ENCODE data around the gene MAPKBP1. TPM values are rescaled to one million over a fixed set of nuclear protein-coding genes. Genes with fewer than 3 reads are reported as not detected.
"Not testable (repeated sequence)": the region's sequence is repeated elsewhere in the genome, so short reads cannot be mapped to it uniquely, and the experiment has no call there.

Gene MAPKBP1
- total RNA-seq: 10 to 100 TPM; 12.2 to 15.2 TPM
- long read RNA-seq, partial matches to known transcripts: 1 of 4 reads
- long read RNA-seq, other reads (novel, unspliced or antisense): 3 of 4 reads

- ATAC-seq (peak; percentile 94), DNase-seq (peak; percentile 98 to 99)
- intact Hi-C loops (cut with DNase I, micrococcal nuclease): loop anchor here in 1 of 2 donors (5.0 kb wide), 1 partner anchor 38 kb away; no protein-coding TSS in a partner anchor
These were observed at the start of gene MAPKBP1 for GRCh38 chr15:41774062-41774881. Gene MAPKBP1 (plus strand): TSS chr15:41774484. CDS start chr15:41775276, 792 bp downstream.

- no peak for ATAC-seq
- DNase-seq: no peak
- intact Hi-C loops (cut with DNase I, micrococcal nuclease): no loop called here
These were observed 47.1 kb upstream of the MAPKBP1 start for GRCh38 chr15:41727143-41727542.

DNA sequence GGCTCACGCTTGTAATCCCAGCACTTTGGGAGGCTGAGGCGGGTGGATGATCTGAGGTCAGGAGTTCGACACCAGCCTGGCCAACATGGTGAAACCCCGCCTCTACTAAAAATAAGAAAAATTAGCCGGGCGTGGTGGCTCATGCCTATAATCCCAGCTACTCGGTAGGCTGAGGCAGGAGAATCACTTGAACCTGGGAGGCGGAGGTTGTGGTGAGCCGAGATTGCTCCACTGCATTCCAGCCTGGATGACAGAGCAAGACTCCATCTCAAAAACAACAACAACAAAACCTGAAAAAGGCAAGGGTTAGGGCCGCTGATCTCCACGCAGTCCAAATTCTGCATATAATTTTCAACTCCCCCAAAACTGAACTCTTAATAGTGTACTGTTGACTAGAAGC, 46.2 kb upstream of the MAPKBP1 start:
- ATAC-seq; intact Hi-C loops (cut with DNase I, micrococcal nuclease): not testable (repeated sequence)

GRCh38 chr15:41730543-41730942, 43.7 kb upstream of the MAPKBP1 start:
- ATAC-seq (no peak), DNase-seq (no peak)
- intact Hi-C loops (cut with DNase I, micrococcal nuclease): no loop called here

More for the DNA sequence above, 46.2 kb upstream of the MAPKBP1 start:
- not testable (repeated sequence) for DNase-seq

DNA sequence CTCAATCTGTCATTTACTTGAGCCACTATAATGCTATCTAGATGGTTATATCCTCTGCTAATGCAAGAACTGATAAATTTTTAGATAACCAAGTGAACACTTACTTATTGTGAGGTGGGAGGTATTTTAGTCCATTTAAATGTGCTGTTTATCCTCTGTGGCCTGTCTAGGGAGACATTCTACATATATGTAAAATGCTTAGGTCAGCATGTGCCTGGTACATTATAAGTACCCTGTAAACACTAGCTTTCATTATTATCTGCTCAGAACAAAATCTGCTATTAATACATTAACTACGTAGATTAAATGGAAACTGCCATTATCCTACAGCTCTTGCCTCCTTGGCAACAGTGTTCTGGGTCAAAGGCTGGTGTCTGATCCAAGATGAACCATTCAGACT, 41.8 kb upstream of the MAPKBP1 start:
- intact Hi-C loops (cut with DNase I, micrococcal nuclease): no loop called here
- ATAC-seq: no peak
- DNase-seq: no peak

DNA sequence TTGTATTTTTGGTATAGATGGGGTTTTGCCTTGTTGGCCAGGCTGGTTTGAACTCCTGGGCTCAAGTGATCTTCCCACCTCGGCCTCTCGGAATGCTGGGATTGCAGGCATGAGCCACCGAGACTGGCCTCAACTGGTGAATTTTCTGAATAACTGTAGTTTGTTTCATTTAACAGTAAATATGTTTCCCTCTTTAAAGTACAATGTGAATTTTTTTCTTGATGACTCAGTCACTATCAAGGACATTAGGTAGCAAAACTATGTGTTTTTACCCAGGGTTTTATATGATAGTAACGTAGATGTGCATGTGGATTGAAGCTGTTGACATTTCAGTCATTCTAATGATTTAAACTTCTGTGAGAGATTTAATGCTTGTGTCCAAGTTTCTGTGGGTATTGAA, 40.2 kb upstream of the MAPKBP1 start:
- DNase-seq: no peak
- no peak for ATAC-seq
- intact Hi-C loops (cut with DNase I, micrococcal nuclease): no loop called here

GRCh38 chr15:41735046-41735445, 39.2 kb upstream of the MAPKBP1 start:
- ATAC-seq (no peak), DNase-seq (no peak)
- intact Hi-C loops (cut with DNase I, micrococcal nuclease): no loop called here

GRCh38 chr15:41735492-41735891, 38.8 kb upstream of the MAPKBP1 start:
- DNase-seq; ATAC-seq; intact Hi-C loops (cut with DNase I, micrococcal nuclease): not testable (repeated sequence)

DNA sequence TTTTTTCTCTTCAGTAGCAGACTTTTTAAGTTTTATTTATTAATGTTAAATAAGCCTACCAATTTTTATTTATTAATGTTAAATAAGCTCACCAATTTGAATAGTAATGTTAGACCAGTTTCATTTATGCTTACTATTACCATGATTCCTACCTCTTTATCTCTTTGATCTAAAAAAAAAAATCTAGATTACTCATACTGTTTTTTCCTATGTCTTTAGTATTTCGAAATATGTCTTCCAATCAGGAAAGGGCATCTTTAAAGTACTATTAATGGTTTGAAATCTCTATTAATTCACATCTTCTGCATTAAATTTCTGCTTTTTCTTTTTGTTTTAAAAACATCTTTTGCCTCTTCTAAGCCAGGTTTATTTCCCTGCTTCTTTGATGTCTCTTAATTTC, 27.5 kb upstream of the MAPKBP1 start:
- ATAC-seq: no peak
- intact Hi-C loops (cut with DNase I, micrococcal nuclease): no loop called here
- DNase-seq: no peak

GRCh38 chr15:41756198-41756597, 18.1 kb upstream of the MAPKBP1 start:
- intact Hi-C loops (cut with DNase I, micrococcal nuclease): no loop called here
- no peak for DNase-seq
- ATAC-seq: no peak

DNA sequence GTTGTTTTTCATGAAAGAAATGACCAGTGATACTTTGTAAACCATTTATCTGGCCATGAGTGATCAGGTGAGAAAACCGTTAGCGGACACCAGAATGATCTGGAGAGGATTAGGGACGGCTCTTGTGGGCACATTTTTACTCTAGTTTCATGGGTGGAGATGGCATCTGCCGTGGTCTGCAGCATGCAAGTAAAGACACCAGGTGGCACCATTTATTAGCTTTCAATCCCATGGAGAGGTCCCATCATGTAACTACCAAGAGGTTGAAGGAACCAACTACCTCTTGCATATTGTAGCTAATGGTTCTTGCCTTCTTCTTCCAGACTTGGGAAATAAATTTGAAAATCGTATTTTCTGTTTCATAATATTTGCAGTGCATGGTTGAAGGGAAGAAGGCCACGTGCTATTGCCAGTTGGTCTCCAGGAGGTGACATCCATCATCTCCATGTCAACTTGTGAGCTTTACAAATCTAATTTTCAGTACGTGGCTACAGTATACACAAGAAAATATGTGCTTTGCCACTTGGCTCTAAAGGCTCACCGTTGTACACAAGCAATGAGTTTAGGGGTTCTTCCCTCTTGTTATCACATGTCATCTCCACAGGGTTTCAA, 1.5 kb upstream of the MAPKBP1 start:
- DNase-seq (peak; percentile 36 to 40), ATAC-seq (peak; percentile 40)
- intact Hi-C loops (cut with DNase I, micrococcal nuclease): loop anchor here in 1 of 2 donors (5.0 kb wide), 1 partner anchor 39 kb away; no protein-coding TSS in a partner anchor

GRCh38 chr15:41773332-41773728, 954 bp upstream of the MAPKBP1 start:
- intact Hi-C loops (cut with DNase I, micrococcal nuclease): loop anchor here in 1 of 2 donors (5.0 kb wide), 1 partner anchor 39 kb away; no protein-coding TSS in a partner anchor
- no peak for ATAC-seq
- no peak for DNase-seq

GRCh38 chr15:41773729-41774061, 589 bp upstream of the MAPKBP1 start:
- ATAC-seq: peak; percentile 8
- intact Hi-C loops (cut with DNase I, micrococcal nuclease): loop anchor here in 1 of 2 donors (5.0 kb wide), 1 partner anchor 39 kb away; no protein-coding TSS in a partner anchor

DNA sequence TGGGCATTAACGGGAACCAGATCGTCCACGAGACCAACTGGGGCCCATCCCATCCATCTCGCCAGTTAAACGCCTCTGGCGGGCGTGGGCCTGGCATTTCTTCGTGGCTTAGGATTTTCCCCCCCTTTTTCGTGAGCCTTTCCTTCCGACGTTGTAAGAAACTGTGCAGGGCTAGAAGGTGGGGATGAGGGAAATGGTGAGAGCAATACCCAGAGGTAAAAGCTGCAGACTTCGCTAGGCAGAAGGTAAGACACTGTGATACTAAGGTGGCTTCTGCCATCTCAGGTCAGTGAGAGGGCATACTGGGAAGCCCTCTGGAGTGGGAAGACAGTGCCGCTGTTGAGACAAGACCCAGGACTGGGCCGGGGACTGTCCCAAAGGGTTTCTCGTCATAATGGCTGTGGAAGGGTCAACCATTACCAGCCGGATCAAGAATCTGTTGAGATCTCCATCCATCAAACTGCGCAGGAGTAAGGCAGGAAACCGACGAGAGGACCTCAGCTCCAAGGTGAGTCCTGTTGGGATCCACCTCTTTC, 666 bp downstream of the MAPKBP1 start:
- intact Hi-C loops (cut with DNase I, micrococcal nuclease): loop anchor here in 1 of 2 donors (5.0 kb wide), 1 partner anchor 37 kb away; no protein-coding TSS in a partner anchor
- ATAC-seq: peak; percentile 15
- DNase-seq: peak in 1 of 2 donors; percentile 12

More at GRCh38 chr15:41773729-41774061, 589 bp upstream of the MAPKBP1 start:
- DNase-seq: no peak

GRCh38 chr15:41775651-41776050, 1.4 kb downstream of the MAPKBP1 start:
- ATAC-seq: no peak
- no peak for DNase-seq
- intact Hi-C loops (cut with DNase I, micrococcal nuclease): no loop called here

DNA sequence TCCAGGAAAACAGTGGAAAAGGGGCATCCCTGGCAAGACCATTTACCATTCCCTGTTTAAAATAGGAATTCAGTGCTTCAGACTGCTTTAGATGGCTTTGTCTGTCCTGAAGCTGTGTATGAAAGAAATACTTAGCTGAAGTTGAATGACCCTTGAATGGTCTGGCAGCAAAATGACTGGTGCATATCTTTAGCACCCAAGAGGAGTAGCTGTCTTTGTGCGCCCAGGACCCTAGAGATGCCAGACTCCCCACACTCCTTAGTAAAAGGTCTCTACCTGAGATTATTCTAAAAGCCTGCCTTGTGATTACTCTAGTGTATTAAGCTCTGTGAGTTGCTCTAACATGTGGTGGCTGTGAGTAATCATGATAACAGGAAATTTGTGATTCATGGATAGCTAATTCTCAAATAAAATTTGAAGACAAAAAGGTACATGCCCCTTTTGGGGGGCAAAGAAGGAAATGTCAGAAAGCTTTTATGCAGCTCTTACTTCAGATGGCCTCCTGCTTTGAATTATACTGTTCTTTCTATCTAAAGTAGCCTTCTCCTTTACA, 3.2 kb downstream of the MAPKBP1 start:
- intact Hi-C loops (cut with DNase I, micrococcal nuclease): no loop called here
- ATAC-seq (no peak), DNase-seq (no peak)

DNA sequence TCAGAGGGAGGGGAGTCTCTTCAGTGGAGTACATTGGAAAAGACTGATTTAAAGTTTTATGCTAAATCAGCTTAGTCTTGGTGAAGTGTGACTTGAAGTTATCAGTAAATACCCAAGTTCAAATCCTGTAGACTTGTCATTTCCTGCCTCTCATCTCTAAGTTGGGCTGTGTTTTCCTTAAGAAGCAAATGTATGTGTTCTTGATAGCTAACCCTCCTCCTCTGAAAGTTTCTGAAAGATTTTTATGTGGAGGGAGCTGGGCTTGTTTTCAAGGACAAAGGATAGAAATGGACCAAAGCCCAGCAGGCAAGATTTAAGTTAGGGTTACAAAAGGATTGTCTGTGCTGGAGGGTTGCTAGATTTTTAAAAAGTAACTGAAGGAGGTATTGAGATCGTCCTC, 4.2 kb downstream of the MAPKBP1 start:
- no peak for DNase-seq

DNA sequence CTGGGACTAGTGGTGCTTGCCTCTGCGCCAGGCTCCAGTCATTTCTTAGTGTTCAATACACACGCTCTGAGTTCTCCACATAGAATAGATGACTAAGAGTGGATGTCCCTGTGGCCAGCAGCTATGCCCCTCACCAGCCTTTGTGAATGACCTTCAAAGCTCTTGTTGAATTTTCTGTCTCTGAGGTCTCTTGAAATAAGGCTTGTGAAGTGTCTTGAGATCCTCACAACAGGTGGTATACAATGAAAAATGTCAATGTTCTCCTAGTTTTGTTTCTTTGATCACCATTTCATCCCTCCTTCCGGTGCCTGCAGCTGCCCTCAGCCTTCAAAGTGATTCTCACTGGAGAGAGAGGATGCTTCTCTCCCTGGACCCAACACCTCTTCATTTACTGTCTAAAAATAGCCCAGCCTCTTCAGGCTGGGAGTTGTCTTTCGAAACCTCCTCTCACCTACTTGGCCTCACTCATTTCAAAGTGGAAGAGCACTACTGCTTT, 5.4 kb downstream of the MAPKBP1 start:
- ATAC-seq: no peak
- no peak for DNase-seq
- intact Hi-C loops (cut with DNase I, micrococcal nuclease): no loop called here

More for the DNA sequence above, 4.2 kb downstream of the MAPKBP1 start:
- intact Hi-C loops (cut with DNase I, micrococcal nuclease): no loop called here
- no peak for ATAC-seq

- intact Hi-C loops (cut with DNase I, micrococcal nuclease): no loop called here
- no peak for ATAC-seq
- no peak for DNase-seq
These were observed 6.0 kb downstream of the MAPKBP1 start for GRCh38 chr15:41780266-41780665.
